HG03139 (cell line): Measurements from ENCODE around the gene MED7.
A peak's percentile ranks its signal among the peaks of the same experiment; 100 is the strongest.

ENCODE experiments used
- ATAC-seq: cut with Tn5 transposase; IDR thresholded peaks from one replicate; pipeline ENCODE4 v1.9.1; 2021; ENCODE audit not compliant: unreplicated experiment

MED7 gene

DNA sequence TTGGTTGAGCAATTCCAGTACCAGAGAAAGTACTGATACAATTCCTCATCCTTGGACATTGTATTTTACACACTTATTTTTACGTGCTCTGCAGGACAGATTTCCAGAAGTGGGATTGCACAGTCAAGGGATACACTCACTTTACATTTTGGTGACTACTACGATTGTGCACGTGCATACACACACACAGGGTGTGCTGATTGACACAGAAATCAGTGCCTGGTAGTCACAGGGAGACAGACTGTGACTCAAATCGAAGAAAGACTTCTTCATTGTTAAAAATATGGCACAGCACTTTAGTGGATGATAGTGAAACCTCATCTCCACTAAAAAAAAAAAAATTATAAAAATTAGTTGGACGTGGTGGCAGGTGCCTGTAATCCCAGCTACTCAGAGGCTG lies 21.9 kb upstream of the MED7 start:
- ATAC-seq = no peak

DNA sequence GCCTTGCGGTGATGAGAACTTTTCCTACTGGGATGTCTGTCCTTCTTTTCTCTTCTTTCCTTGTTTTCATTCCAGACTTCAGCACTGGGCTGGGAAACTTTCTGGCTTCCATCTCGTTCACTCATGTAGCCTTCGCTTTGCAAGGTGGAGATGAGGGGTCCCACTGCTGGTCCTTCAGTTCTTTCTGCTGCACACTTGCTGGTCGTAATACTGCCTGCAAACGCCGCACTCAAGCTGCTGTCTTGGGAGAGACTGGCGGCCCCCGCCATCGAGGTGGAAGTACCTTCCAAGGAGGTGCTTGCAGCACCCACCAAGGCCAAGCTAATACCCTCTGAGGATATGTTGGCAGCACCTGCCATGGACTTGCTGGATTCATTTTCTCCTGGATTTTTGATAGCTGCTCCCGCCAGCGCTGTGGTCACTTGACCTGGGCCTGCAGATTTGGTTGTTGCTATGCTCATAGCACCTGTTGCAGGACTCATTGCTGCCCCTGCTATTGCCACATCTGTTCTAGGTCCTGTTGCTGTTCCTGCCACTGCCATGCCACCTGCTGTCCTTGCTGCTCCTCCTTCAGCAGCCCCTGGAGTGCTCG lies 20.4 kb upstream of the MED7 start:
- no peak for ATAC-seq

DNA sequence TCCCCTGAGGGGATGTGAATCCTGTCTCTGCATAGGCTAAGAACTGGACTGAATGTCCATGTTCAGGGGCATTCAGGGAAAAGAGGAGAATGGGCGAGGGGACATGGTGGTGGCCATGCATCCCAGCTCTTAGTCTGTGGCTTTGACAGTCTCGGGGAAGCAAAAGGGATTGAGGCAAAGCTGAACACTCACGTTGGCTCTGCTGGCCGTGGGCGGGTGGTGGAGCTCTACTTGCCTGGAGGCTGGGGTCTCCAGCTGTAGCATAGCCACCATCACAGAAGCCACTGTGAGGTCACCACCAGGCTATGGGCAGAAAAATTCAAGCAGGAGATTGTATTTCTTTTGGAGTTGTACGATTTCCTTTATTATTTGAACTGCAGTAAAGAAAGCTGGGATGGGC lies 19.3 kb upstream of the MED7 start:
- no peak for ATAC-seq

DNA sequence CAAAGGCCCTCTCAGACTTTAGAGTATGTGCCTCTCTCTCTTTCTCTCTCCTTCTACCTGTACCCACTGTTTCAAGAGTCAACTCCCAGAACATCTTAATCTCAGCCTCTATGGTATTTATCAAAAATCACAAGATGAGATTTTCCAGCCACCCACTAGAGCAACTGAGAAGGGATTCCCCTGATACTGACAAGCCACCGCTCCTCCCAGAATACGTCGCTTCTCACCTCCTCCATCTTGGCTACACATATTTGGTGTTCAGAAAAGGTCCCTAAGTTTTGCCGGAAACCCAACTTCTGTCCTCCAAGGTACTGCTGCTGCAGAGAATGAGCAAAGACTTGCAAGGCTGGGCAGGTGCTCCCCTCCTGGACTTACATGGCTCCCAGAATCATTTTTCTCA lies 17.3 kb upstream of the MED7 start:
- ATAC-seq = no peak

DNA sequence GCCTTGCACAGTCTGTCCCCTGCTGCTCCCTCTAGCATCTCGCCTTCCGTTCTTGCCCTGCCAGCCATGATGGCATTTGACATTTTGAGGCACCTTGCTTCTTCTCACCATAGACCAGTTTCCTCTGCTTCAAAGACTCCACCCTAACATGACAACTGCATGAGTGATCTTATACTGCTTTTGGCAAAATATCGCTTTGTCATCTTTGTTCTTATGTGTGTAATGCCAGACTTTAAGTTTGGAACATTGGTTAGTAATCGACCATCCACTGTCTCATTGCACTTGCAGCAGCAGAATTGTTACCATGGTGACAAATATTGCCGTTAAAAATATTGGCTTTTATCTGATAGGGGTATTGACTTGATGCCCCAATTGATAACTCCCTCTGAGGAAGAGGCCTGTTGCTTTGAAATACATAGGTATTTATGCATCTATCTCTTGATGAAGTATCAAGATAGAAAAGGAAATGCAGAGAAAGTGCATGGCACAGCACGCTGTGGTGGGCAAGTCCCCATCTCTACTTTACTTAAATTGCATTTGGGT lies 16.6 kb upstream of the MED7 start:
- ATAC-seq = no peak

DNA sequence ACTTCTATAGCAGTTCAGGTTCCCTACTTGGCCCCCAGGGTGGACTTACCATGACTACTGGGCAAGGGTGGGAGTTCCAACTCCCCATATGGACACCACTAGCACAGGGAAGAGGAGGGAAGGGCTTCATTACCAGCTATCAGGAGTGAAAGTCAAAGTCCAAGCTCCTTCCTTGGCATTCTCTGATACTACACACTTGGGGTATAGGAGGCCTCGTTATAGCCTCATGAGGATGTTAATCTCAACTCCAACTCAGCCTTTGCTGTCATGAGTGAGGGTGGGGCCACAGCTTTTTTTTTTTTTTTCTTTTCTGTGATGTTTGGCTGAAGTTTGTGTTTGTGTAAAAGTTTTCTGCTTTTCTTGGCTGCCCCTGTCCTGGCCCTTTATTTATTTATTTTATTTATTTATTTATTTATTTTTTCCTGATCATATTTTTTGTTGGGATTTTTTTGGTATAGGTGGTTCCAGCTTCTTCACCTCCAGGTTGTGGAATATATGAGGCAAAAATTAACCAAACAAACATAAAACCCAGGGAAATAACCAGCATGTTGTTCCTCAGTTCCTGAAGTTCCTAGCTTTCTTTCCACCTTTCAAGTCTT lies 14.7 kb upstream of the MED7 start:
- no peak for ATAC-seq

DNA sequence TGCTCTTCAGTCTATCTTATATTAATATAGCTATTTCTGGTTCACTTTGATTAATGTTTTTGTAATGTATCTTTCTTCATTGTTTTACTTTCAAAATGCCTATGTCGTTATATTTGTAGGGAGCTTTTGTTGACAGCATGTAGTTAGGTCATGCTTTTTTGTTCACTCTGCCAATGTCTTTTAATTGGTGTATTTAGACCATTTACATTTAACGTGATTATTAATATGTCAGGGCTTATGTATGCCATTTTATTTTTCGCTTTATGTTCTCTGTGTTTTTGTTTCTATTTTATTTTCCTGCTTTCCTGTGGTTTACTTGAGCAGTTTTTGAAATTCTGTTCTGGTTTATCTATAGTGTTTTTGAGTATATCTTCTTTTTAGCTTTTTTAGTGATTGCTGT lies 12.6 kb upstream of the MED7 start:
- no peak for ATAC-seq

DNA sequence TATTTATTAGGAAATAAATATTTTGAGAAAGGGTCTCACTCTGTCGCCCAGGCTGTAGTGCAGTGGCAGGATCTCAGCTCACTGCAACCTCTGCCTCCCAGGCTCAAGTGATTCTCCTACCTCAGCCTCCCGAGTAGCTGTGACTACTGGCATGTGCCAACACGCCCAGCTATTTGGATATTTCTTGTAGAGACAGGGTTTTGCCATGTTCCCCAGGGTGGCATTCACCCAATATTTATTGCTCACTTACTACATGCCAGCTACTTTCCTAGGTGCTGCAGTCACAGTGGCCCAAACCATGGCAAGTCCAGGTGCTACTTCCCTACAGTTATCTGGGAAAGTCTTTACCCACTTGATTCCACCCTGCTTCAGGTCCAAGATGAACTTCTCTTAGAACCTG lies 8.3 kb upstream of the MED7 start:
- ATAC-seq = no peak

DNA sequence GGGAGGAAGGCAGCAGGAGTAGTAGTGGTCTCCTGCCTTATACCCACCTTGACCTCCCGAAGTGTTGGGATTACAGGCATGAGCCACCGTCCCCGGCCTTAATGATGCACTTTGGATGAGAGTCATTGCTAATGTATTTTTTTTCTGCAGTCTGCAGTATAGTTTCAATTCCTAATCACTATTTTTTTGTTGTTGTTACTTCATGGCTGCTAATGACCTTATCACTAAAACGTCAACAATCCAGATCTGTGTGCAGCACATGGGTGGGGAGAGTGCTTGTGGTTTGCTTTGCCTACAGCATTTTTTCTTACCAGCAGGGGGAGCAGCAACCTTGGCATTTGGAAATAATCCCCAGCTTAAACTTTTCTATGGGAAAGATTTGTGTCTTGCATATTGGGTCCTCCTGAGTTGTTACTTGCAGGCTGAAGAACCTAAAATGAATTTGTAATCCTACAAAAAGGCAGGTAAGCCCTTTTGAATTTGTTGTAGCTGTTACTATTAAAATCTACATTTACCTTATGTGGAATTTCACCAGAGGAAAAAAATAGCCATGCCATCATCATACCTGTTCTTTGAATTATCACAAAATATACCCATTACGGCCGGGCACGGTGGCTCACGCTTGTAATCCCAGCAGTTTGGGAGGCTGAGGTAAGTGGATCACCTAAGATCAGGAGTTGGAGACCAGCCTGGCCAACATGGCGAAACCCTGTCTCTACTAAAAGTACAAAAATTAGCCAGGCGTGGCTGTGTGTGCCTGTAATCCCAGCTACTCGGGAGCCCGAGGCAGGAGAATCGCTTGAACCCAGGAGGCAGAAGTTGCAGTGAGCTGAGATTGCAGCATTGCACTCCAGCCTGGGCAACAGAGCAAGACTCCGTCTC lies 6.3 kb upstream of the MED7 start:
- peak; percentile 60 for ATAC-seq

DNA sequence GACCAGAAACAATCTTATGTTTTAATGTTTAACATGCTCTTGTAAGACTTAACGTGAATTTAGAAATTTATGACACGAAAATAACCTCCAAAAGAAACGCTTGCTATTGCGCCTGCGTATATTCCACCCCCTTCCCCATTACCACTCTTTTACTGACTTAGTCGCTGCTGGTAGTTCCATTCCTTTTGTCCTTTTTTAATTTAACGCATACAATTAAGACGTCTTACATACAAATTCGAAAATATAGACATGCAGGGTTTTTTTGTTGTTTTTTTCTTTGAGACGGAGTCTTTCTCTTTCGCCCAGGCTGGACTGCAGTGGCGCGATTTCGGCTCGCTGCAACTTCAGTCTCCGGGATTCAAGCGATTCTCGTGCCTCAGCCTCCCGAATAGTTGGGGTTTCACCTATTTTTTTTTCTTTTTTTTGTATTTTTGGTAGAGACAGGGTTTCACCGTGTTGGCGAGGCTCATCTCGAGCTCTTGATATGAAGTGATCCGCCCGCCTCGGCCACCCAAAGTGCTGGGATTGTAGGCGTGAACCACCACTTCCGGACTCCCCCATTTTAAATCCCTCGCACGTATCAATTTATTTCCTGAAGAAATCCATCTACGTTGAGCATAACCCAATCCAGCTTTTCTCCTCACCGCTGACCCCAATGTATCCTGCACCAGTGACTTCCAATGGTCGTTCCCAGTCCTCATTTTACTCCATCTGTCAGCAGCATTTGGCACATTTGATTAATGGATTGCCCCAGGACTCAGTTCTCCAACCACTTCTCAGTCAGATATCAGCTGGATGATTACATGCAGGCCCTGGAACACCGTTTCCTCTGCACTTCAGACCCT lies 684 bp upstream of the MED7 start:
- ATAC-seq = peak; percentile 32

DNA sequence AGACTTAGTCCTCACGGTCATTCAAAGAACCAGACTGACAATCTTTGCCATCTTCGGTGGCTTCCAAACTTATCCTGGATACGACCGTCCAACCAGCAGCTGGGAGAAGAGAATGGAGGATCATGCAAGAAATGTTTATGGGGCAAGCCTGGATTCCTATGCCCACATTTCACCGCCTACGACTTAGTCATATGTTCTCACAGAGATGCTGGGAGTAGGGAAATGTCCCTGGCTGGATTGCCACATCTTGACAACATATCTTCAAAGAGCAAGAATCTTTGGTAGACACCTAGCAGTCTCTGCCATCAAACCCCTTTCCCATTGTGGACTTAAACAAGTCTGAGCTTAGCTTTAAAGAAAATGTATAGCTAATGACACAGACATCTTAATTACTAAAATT lies 5.0 kb downstream of the MED7 start:
- no peak for ATAC-seq

DNA sequence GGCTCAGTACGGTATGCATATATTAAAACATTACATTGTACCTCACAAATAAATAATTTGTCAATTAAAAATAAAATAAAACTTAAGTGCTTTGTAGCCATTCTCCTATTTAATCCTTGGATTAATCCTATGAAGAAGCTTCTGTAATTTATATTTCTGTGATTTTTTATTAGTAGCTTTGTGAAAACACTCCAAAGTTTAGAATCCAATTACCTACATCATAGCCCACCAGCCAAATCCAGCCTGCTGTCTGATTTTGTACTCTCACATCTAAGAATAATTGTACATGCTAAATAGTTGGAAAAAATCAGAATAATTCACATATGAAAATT lies 10.4 kb downstream of the MED7 start:
- no peak for ATAC-seq

DNA sequence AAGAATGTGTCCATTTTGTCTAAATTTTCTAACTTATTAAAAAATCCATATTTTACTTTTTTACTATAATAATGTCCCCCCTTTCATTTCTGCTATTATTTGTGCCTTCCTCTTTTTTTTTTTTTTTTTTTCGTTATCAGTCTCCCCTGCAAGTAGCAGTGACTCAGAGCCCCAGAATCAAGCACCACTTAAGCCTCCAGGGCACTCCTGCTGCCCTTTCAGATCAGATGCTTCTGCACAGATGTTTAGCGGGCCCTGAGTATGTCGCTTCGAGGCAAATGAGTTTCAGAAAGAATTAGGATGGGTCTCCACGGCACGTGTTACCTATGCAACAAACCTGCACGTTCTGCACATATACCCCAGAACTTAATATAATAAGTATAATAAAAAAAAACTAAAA lies 11.7 kb downstream of the MED7 start:
- no peak for ATAC-seq

DNA sequence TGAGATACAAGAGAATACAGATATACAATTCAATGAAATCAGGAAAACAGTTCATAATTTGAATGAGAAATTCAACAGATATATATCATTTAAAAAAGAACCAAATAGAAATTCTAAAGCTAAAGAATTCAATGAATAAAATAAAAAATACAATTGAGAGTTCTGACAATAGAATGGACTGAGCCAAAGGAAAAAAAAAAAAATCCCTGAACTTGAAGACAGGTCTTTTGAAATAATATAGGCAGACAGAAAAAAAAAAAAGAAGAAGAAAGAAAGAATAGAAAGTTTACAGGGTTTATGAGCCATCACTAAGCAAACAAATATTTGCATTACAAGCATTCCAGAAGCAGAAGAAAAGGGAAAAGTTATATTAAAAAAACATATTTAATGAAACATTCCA lies 21.0 kb downstream of the MED7 start:
- no peak for ATAC-seq

DNA sequence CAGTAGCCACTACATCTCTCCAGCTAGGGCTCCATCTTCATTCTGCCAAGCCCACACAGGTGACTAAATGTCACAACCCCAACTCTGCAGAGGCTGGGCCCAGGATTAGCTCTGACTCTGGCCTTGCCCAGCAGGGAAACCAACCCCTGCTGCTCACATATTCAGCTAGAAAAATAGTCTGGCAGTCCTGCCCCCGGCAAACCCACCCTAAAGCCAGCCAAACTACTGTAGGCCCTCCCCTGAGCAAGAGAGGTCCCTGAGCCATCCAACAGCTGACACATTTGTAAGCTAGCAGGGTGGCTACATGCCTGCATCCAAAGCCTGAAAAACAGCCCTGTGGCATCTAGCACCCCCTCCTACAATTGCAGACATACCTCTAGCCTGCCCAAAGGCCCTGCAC lies 22.6 kb downstream of the MED7 start:
- ATAC-seq = no peak

DNA sequence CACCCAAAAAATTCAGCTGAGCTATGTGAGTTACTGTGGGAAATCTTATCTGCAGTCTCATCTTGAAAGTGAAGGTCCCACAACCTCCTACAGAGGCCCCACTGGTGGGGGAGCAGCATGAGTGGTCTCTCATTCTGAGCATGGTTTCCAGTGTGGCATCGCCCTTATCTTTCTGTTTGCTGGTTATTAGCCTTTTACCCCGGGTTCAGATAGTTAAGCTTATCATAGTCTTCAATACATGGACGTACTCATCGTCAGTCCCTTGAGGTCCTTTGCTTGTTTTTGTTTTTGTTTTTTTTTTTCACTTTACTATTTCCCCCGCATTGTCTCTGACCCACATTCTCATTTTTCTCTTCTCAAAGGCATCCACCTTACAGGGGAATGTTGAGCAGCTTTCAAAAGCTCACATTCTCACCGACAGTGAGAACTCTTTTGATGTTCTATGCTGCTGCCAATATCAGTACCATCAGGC lies 26.1 kb downstream of the MED7 start:
- no peak for ATAC-seq

DNA sequence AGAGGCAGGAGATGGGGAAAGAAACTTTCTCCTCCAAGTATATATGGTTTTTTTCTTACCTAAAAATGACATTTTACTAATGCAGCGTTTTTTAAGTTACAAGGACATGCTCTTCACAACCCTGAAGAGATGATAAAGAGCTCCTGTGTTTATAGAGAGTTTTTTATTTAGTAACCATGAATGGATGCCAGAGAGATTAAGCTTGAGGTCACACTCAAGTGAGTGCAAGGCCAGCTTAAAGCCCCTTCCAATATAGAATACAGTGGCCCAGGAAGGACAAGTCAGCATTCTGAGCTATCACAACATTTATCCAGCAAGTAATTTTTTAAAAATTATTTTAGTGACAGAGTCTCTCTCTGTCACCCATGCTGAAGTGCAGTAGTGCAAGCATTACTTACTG lies 27.2 kb downstream of the MED7 start:
- ATAC-seq = no peak

DNA sequence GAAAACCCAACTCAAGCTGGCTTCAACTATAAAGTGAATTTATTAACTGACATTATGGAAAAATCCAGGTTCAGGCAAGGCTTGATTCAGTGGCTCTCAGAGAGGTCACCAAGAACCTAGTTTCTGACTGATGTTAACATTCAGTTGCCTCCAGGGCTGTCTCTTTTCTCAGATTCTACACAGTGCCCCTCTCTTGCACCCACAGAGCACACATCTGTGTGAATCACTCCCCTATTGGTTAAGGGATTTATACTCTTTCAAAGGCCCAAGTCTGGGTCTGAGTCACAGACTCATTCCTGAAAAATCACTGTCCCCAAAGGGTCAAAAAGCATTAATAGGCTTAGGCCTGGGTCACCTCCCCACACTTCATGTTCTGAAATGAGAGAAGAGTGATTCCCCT lies 27.7 kb downstream of the MED7 start:
- ATAC-seq = no peak

DNA sequence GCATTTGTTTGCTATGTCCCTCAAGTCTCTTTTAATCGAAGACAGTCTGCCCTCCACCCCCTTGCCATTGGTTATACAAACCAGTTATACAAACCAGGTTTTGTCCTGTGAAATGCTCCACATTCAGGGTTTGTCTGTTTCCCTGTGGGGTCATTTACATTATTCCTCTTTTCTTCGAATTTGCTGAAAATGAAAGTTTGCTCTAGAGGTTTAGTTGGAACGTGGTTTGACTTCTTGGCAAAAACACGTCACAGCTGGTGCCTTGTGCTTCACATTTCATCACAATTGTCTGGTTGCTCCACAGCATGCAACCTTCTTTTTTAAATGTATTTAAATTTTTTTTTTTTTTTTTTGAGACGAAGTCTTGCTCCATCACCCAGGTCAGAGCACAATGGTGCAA lies 29.7 kb downstream of the MED7 start:
- no peak for ATAC-seq

DNA sequence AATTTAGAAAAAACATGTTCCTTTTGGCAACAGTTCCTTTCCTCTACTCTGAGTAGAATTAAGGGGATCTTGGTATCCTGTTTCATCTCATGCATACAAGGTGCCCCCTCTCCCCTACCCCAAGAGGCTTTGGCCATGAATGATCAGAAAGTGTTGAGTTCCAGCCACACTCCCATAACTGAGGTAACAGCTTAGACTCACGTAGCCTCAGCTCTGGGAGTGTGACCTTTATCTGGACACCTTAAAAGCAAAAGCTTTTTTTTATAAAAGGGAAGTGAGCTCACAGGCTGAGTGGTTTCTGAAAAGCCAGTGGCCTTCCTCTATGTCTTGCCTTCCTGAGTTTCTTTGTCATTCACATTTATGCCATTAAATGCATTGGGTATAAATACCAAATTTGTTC lies 32.9 kb downstream of the MED7 start:
- peak; percentile 62 for ATAC-seq

DNA sequence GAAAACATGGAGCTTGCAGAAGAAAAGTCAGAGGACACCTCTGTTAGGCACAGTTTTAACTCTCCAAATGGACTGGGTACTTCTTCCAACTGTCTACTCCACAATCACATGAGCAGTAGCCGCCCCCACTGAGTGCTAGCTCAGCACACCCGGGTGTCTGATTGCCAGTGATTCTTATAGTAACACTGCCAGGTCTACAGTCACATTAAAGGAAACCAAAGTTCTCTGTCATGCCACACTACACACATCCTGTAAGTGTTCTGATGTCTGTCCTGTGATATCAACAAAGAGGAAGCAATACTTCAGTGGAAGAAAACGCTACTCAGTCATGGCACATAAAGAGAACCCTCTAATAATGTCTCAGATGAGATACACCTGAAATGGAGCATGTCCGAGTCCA lies 33.7 kb downstream of the MED7 start, which contains the start of gene HAVCR2:
Gene HAVCR2 (minus strand): TSS at position 69 of the 400 bp plus-strand sequence. CDS start 61 bp downstream, at position 8.
- peak; percentile 90 for ATAC-seq
